ENCODE measurements around the gene TRIM17.

GRCh38 chr1:228373004-228373680 is 43.5 kb downstream of the TRIM17 start:
- TF ChIP-seq SUZ12 (IDR thresholded peaks at IDR 0.05; ENCODE audit: extremely low read depth, insufficient read depth, insufficient read length) (no peak), YY1 (IDR thresholded peaks at IDR 0.05; ENCODE audit: insufficient read depth, insufficient read length) (no peak)
